ENCODE data around the gene HDAC10.

The HDAC10 gene

DNA sequence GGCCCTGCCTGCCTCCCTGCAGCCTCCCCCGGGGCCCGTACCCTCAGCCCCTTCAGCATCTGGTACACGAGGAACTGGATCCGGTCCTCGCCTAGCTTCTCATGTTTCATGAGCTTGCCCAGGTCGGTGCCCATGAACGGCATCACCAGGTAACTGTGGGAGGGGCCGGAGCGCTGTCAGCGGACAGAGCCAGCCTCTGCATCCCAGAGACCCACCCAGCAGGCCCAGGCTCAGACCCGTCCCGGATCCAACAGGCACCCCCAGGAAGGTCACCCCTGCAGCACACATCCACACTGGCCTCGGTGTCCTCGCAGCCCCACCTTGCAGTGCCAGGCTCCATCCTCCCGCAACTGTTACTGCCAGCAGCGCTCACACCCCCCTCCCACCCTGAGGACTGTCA lies 6.0 kb upstream of the HDAC10 start:
- DNase-seq (ENCODE audit: low read depth in 2 of 2), result no peak

DNA sequence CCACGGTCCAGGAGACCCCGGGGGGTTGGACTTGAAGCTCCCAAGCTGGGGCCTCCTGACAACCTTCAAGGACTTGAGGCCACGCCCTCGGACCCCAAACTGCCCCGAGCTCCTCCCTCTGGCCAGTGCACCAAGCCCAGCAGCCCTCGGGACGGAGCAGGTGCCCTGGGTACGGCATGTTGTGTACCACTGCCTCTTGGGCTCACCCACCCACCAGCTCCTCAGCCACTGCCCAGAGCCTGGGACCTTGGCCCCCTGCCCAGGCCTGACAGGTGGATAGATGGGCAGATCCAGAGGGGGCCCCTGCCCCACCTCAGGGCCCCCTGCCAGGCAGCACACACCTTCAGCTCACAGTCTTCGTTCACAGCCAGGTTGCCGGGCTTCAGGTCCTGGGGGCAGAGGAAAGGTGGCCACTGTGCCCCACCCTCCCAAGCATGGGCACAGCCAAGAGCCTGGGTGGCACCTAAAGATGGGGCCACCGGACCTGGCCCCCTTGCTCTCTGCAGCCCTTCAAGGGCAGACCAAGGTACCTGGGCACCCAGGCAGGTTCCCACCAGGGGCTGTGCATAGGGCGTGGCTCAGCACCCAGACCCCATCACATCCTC lies 5.3 kb upstream of the HDAC10 start:
- DNase-seq (ENCODE audit: low read depth in 2 of 2), result no peak

DNA sequence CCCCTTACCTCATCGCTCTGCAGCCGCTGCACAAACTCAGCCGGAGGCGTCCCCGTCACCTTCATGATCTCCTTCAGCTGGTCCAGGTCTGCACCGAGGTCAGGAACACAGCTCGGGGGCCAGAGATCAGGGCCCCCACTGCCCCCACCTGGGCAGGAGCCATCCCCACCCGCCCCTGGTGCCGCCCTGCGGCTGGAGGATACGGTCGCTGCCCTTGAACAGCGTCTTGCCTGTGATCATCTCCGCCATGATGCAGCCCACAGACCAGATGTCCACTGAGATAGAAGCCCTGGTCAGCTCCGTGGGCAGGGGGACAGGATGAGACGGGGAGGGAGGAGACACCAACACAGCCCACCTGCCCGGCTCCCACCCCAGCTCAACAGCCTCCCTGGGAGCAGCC lies 4.5 kb upstream of the HDAC10 start:
- DNase-seq (ENCODE audit: low read depth in 2 of 2), result no peak

DNA sequence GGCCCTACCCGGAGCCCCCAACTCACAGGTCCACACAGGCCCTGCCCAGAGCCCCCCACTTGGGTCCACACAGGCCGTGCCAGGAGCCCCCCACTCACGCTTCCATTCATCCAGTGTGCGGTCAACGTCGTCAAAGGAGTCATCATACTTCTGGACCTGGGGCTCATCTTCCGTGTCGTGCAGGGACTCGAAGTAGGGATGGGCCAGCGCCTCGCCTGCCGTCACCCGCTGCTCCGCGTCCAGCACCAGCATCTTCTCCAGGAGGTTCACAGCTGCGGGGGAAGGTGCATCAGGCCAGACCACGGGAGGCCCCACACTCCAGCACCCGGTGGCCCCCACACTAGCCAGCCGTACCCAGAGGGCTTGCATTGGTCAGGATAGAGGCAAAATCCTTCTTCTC lies 4.0 kb upstream of the HDAC10 start:
- DNase-seq (ENCODE audit: low read depth in 2 of 2), result no peak

DNA sequence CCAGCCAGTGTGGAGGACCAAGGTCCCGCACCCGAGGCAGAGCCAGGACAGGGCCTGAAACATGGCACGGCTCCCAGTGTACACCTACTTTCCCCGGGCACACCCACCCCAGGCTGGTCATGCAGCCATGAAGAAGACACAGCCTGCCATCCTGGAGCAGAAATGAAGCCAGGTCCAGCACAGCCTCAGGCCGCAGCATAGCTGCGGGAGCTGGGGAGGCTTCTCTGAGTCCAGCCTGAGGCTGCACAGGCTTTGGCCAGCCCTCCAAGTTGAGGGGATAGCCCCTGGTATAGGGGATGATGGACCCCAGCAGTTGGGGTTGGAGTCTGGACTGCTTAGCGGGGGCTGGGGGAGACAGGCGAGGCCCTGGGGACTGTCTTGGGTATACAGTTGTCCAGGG lies 2.9 kb upstream of the HDAC10 start:
- no peak for DNase-seq (ENCODE audit: low read depth in 2 of 2)

DNA sequence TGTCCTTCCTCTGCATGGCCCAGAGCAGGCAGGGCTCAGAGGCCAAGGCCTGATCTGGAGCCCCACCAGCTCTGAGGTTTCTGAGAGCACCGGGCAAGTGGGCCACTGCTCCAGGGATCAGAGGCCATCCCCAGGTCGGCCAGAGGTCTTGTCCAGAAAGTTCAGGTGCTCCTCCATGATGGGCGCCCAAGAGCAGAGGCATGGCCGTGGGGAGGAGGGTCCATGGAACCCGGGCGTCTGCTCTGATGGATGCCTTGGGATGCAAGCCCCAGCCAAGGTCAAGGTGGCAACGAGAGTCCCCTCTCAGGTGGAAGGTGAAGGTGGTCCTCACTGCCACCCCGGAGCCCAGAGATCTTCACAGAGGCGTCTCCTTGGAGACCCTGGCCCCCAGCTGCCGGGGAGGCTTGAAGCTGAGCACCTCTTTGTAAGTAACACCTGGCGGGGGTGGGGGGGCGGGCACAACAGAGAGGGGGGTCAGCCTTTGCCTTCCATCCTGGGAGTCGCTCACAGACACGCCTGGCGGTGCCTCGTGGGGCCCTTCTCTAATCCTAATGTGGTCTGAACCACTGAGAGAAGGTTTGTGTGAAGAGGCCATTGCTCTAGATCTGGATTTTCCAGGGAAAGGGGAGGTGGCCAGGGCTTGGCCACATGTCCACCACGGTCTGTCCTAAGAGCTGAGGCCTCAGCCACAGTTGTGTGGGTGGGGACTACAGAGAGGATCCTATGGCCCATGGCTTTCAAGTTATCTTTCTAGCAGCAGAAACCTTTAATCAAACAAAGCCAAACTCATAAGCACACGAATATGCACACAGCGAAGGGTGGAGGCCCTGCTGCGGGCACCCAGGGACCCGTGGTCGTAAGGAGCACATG lies 2.2 kb upstream of the HDAC10 start:
- no peak for DNase-seq (ENCODE audit: low read depth in 2 of 2)

DNA sequence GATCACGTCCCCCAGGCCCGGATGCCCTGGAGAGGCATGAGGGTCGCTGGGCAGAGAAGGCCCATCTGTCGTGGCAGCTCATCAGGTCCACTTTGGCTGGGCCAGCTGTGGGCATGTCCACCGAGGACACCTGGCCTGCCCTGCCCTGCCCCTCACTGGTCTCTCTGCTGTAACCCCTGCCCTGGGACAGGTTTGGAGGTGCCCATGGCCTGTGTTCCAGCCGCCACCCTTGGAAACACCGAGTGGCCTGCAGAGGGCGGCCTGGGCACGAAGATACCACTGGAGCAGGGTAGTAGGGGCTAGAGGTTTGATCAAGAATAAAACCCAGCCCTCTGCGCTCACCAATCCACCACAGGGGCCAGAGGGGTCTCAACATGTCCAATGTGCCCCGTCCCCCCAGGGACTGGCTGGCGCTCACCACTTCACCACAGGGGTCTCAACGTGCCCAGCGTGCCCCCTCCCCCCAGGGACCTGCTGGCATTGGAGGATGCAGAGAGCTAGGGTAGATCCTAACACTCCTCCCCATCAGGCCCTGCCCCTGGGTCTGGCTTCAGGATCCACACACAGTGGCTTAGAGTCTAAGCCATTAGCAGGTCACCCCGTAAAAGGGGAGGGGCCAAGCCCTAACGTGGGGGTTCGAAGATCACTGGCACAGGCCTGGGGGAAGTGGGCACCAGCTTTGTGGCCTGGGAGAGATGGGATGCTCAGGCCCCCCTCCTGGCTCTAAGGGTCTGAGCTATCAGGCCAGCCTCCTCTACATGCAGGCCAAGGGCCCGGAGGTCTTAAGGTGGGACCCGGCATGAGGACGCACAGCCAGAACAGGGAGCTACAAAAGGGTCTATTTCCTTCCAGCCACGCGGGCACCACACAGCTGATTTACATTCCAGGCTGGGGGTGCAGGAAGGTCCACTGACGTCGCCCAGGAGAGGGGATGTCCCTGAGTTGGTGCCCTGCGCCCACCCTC lies 1.3 kb upstream of the HDAC10 start:
- DNase-seq (ENCODE audit: low read depth in 2 of 2), result peak; percentile 55

DNA sequence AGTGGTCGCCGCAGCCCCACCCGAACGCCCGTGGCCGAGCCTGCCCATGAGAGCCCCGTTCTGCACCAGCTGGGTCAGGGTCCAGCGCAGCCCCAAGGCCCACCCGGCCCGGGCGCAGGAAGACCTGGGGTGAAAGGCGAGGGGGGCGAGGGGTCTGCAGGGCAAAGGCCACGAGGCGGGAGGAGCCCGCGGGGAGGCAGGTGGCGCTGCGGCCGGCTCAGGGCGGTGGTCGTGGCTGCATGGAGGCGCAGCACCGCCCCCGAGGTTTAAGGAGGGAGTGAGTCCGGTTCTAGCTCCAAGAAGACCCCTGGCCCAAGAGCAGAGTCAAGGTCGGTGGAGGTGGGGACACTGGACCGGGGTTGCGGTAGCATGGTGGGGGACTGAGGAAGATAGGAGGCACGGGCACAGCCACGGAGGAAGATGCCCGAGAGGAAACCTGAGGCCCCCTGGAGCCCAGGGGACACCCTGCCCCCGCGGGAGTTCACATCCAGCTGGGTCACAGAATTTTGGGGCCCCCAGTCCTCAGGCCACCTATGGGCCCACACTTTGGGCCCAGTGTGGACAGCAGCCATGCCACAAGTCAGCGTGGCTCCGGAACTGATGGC lies 514 bp upstream of the HDAC10 start:
- DNase-seq (ENCODE audit: low read depth in 2 of 2), result no peak

DNA sequence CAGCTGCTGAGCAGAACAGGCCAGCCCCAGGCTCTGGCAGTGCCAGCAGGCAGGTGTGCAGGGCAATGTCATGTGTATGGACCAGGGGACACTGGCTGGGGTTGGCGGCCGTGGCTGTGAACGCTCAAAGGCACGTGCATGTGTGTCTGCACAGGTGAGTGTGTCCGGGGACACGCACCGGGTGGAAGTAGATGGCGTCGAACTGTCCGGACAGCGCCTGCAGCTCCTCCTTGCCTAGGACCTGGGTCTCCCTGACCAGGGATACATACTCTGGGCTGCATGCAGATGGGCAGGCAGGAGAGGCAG lies 863 bp downstream of the HDAC10 start:
- DNase-seq (ENCODE audit: low read depth in 2 of 2), result no peak

DNA sequence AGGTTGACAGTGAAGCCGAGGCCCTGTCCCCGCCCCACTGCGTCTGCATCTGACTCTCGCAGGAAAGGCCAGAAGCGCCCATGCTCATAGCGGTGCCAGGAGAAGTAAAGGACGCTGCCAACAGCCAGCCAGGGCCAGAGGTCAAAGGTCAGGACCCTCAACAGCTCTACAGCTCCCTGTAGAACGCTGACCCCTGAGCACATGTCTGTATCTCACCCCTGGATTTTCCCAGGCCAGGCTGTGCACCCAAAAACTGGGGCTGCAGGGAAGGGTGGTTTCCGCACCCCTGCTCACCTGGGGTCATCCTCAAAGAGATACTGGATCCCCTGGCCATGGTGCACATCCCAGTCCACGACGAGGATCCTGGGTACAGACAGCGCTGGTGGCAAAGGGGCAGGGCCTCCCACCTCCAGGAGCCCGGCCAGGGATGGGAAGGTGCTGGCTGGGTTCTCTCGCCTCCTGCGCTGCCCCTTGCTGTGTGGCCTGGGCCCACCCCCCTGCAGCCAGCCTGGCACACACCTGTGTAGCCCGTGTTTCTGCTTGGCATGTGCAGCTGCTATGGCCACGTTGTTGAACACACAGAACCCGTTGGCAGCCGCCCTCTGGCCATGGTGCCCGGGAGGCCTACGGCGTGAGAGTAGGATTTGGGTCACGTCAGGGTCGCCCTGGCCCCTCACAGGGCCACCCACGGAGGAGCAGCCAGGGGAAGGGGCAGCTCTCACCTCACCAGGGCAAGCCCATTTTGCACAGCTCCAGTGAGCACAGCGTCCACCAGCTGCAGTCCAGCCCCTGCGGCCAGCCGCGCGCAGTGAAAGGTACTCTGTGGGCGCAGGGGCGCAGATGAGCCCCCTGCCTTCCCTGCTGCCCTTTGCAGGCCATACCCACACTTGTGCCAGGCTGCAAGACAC lies 1.5 kb downstream of the HDAC10 start:
- no peak for DNase-seq (ENCODE audit: low read depth in 2 of 2)

DNA sequence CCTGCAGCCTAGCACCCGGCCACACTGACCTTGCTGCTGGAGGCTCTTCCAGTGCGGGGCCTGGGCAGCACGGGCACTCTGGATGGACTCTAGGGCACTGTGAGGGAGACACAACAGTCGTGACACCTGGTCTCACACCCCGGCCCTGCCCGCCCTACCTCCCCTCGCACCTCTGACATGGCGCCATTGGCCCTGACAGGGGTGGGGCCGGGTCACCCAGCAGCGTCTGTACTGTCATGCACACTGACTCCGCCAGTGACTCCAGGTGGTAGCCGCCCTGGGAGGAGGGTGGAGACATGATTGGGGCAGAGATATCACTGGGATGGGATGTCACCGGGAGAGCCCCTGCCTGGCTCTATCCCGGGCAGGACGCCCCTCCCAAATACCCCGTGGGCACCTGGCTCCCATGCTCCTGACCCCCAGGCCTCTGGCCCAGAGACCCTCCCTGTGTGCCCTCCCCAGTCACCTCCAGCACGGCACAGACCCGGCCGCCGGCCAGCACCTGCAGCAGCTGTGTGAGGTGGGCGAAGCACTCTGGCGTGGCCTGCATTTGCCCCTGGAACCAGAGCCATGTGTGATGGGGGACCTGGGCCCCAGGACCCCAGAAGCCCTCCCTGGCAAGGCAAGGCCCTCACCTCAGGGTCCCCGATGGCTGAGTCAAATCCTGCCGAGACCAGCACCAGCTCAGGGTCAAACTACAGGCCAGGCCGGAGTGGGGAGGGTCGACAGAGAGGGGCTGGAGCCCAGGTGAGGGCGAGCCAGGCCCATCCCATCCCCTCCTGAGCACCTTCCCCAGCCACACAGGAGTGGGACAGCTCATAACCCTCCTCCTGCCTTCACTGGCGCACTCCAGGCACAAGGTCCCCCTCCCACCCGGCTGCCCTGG lies 2.6 kb downstream of the HDAC10 start:
- DNase-seq (ENCODE audit: low read depth in 2 of 2), result no peak

DNA sequence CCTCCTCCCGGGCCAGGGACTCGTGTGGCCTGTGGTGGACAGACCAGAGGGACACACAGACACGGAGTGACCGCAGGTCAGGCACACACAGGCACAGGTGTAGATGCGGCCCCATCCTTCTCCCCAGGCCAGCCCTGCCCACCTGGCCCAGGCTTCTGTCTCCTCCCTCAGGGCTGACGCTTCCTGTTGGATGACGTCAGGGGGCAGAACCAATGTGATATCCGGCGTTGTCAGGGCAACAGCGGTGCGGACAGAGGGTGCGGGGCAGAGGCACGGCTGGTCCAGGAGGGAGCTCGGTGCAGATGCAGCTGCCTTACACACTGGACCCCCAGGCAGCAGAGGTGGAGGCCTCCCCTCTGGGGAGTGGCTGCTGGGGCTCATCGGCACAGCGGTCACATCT lies 3.3 kb downstream of the HDAC10 start:
- DNase-seq (ENCODE audit: low read depth in 2 of 2), result no peak

DNA sequence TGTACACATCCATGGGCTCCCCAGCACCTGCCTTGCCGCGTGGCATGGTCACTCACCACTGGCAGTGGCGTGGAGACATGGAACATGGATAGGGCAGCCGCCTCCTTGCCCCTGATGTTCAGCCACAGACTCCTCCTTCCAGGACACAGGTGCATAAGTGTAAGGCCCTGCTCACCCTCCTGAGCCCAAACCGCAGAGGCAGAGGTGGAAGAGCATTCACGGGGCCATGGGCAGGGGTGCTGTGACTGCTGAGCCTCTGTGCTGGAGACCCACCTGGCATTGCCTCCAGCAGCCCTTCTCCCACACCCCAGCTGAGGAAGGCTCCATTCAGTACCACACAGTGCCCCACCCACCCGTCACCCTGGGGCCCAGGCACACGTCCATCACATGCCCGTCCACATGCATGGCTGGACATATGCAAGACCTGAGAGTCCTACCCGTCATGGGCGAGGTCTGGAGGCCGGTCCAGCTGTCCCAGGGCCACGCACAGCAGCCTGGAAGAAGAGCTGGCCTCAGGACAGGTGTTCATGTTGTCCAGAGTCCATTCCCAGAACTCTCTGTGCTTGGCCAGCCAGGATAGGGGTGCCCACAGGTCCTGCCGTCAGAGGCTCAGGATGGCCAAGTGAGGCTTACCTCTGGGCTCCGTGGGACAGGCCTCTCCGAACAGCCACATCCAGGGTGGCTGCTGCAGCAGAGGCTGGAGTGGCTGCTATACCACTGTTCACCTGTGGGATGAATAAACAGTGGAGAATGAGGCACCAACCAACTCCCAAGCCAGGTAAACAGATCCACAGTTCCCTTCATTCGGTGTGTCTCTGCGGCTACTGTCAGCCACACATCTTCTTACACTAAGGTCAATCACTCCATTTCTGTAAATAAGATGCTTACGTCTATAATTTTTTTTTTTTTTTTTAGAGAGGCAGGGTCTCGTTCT lies 4.6 kb downstream of the HDAC10 start:
- DNase-seq (ENCODE audit: low read depth in 2 of 2), result no peak

DNA sequence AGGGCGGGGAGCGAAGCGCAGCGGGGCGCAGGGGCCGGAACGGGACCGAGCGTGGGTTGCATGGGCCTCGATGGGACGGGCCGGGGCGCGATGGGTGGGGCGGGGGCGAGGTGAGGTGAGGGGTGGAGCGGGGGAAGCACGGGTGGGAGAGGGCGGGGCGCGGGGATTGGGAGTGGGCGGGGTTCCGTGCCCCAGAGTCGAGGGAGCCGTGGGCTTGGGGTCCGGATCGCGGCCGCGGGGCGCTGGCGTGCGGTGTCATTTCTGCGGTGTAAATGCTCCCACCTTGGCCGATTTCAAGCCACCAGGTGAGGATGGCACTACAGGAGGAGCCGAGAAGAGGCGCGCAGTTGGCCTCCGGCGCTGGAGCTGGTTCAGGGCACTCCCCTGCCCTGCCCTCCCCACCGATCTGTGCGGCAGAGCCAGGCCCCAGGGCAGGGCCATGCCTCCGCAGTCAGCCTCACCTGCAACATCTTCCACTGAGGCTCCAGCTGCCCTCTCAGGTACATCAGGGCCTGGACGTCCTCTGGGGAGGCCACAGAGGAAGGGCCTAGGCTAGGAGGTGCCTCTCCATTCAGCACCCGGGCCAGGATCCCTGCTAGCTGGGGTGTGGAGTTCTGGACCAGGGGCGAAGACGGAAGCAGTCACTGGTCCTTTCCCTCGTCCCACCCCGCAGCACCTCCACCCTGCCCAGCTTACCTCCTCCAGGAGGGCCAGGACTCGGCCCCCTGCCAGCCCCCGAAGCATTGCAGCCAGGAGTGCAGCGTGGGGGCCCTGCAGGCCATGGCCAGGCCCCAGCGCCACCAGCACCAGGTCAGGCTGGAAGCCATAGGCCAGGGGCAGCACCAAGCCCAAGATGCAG lies 5.6 kb downstream of the HDAC10 start:
- no peak for DNase-seq (ENCODE audit: low read depth in 2 of 2)

DNA sequence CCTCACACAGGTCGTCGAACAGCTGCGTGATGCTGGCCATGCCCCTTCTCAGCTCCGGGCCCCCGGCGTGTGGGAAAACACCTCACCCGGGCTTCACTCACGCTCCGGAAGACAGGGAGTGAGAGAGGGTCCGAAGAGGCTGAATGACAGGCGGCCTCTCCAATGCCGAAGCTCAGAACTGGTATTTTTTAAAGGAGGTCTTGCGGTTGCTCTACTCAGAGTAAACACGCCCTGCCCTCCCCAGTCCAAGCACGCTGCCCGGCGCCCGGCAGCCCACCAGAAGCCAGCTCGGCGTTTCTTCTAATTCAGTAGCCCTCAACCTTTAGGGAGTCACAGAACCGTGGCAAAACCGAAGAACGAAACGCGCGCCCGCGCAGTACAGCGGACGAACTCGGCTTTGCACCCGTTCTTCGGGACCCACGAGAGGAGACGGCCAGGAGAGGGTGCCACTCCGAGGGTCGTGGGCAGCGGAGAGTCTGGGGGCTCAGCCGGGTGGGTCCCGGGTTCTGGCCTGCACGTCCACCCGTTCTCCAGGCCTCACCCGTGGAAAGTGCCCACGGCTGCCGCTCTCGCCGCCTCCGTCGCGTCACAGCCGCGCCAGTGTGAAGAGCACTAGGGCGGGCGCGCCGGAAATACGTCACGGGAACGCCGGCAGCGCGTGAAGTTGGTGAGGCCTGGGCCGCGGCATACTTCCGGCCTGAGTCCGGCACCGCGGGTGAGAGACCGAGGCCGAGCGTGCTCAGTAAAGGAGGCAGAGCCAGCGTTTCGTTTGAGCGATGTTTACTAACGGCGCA lies 6.4 kb downstream of the HDAC10 start, which contains the start of gene TUBGCP6:
Gene TUBGCP6 (minus strand): TSS at position 604 of the 794 bp plus-strand sequence. CDS start 564 bp downstream, at position 40.
- DNase-seq (ENCODE audit: low read depth in 2 of 2), result peak; percentile 90 to 92

DNA sequence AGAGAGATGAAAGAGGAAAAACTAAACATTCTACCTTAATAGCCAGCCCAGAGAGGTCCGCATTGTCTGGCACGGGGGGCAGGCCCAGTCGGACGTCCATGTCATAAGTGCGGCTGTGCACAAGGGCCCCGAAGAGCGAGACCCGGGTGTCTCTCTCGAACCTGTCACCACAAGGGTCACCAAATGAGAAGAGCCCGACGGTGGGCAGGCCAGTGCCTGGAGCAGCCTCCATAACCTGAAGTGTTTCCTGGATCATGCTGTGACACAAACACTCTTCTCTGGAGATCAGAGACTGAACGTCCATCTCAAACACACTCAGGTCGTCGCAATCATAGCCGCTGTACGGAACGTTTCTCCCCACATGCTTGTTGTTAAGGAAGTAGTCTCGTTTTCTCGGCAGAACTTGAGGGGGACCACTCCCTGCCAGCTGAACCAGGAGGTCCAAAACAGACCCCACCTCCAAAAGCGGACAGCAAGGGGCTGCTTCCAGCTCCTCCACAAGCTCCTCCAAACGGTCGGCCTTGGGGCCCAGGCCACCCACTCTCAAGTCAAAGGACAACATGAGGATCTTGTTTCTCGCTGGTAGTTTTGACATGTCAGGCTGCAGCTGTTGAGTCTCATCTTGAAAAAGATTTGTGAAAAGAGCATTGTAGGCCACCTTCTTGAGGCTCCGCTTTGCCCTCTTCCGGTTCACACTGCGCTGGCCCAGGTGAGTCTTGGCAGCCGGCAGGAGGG lies 7.2 kb downstream of the HDAC10 start:
- DNase-seq (ENCODE audit: low read depth in 2 of 2), result no peak
